Heart right ventricle (tissue), 16 donors: ENCODE results near the gene RDX. TPM values are rescaled to one million over a fixed set of nuclear protein-coding genes. Genes with fewer than 3 reads are reported as not detected.
A peak's percentile ranks its signal among the peaks of the same experiment; 100 is the strongest.

ENCODE experiments used
- ATAC-seq, 8 donors: fragments of 200-7000 bp; cut with Tn5 transposase; one replicate each; pipeline ENCODE4 v1.9.1; 2020; ENCODE audit warnings: mild to moderate bottlenecking in 8 of 8, moderate library complexity in 8 of 8, moderate number of reproducible peaks in 1 of 8
- DNase-seq, 2 donors: peaks; one replicate each; pipeline ENCODE4 v3.0.0-alpha.2; 2020
- H3K27ac ChIP-seq, 10 donors: fragments of 200-600 bp; sonication (generic) in 2 of 10; one replicate each; pipeline versions ENCODE4 v1.5.0 to v1.8.0; 2020 to 2022; ENCODE audit warnings: mild to moderate bottlenecking in 3 of 10
- H3K27me3 ChIP-seq, 7 donors: fragments of 200-600 bp; one replicate each; pipeline ENCODE4 v1.8.0; 2021 to 2022; ENCODE audit warnings: mild to moderate bottlenecking in 2 of 7
- H3K36me3 ChIP-seq, 9 donors: fragments of 200-600 bp; sonication (generic) in 1 of 9; one replicate each; pipeline versions ENCODE4 v1.5.0 to v1.8.0; 2020 to 2022; ENCODE audit warnings: mild to moderate bottlenecking in 2 of 9
- H3K4me1 ChIP-seq, 9 donors: fragments of 200-600 bp; sonication (generic) in 1 of 9; one replicate each; pipeline versions ENCODE4 v1.5.0 to v1.8.0; 2020 to 2022; ENCODE audit warnings: mild to moderate bottlenecking in 4 of 9
- H3K4me3 ChIP-seq, 10 donors: fragments of 200-600 bp; sonication (generic) in 2 of 10; one replicate each; pipeline versions ENCODE4 v1.5.0 to v1.8.0; 2020 to 2022; ENCODE audit warnings: mild to moderate bottlenecking in 7 of 10, moderate library complexity in 2 of 10
- H3K9me3 ChIP-seq, 11 donors: fragments of 200-600 bp in 10 of 11; sonication (generic) in 2 of 11; one replicate each; pipeline versions ENCODE4 v1.5.0 to v1.8.0; 2013 to 2022; ENCODE audit warnings: mild to moderate bottlenecking in 2 of 11, control low read depth in 1 of 11, moderate library complexity in 1 of 11
- CTCF ChIP-seq, 9 donors: fragments of 200-600 bp; sonication (generic) in 2 of 9; IDR thresholded peaks; one replicate each; pipeline versions ENCODE4 v1.5.0 to v1.8.0; 2021 to 2022; ENCODE audit warnings: antibody characterized with exemption in 9 of 9, mild to moderate bottlenecking in 5 of 9, moderate library complexity in 1 of 9
- WGBS, 2 donors: extraction: QIAGEN DNeasy Blood & Tissue Kit; methylation state at CpG; one replicate each; pipeline ENCODE4 v1.1.7; 2013; ENCODE audit warnings: inconsistent platforms in 1 of 2; 5-methylcytosine and 5-hydroxymethylcytosine counted together
- intact Hi-C, 10 donors: fragments of 100-400 bp; cut with DNase I; formaldehyde crosslinking; loops; one replicate each; pipeline versions ENCODE4 v1.11.1 to v1.14.2; 2022
- polyA plus RNA-seq, 2 donors: library from polyadenylated mRNA; stranded (reverse); fragments of 200-250 nt; gene quantifications; one replicate each; pipeline ENCODE4 v1.2.3, GENCODE V29; 2013
- total RNA-seq, 10 donors: library from RNA; stranded (reverse); fragmentation: NEBNext Ultra II Directional in 3 of 10; extraction: Animal tissue kit (Norgen Biotek cat#: 25700) in 3 of 10; gene quantifications; one replicate each; pipeline versions ENCODE4 v1.2.1 to v1.2.4, GENCODE V29; 2021 to 2023
- donor health status: Arrhythmogenic right ventricular cardiomyopathy.
- donor health status: ischemic (EF 13 %, LVEDD 7.1; RV severe dilation, severe dysfunction).
- donor health status: healthy with polysubstance abuse.
- donor health status: DM: no; HTN: yes; CAD: no.
- donor health status: DM: no; HTN: no; CAD: no.
- donor health status: ischemic (EF 25% LVEDD 6.9; RV normal size, moderate dysfunction).
- donor health status: ischemic (EF 25% LVEDD 5.7; RV mildly dilated, moderate dysfunction).
- donor health status: healthy.
- donor health status: DM: yes; HTN: yes; CAD: no.
- donor health status: Ischemic cardiomyopathy.
- donor health status: ischemic (EF 35%, LVEDD 5.7; RV mildly dilated, moderate dysfunction).
- donor health status: nonischemic (EF 11% LVEDD 7.7; RV severe dilation, severe dysfunction).
- donor health status: DM: yes; HTN: yes; CAD: no.
- donor health status: PGD.
- donor health status: ischemic (EF 29% LVEDD 5.4; RV normal size, mild dysfunction).
- donor health status: nonischemic (EF 23%, LVEDD 6.1; RV moderate dilation, normal function).

RDX gene
- total and polyA plus RNA-seq, 12 donors = 28.2 to 140 (median 125) TPM

GRCh38 chr11:110152199-110152598 is 144.2 kb downstream of the RDX start:
- no peak for DNase-seq
- Histone ChIP-seq H3K9me3 (no peaks in the 10 kb centered on the region), H3K4me1 (peaks cover 0 to 25% (median 19%) of the 10 kb centered on the region in 9 donors), H3K27ac (no peak overlapping the region), H3K27me3 (no peaks in the 10 kb centered on the region), H3K36me3 (peaks cover 0 to 16% (median 0%) of the 10 kb centered on the region in 9 donors), H3K4me3 (no peak overlapping the region)
- TF ChIP-seq CTCF (IDR thresholded peaks at IDR 0.05) = no peak
- WGBS, 2 donors = 74 to 79% methylated on average over 1 of the region's 1 CpG
- no peak for ATAC-seq
- intact Hi-C loops = loop anchor here in 2 of 10 donors (5.0 to 10.0 kb wide), 2 partner anchors 207 to 920 kb away; no protein-coding TSS in a partner anchor

GRCh38 chr11:110148775-110149744 is 147.4 kb downstream of the RDX start:
- Histone ChIP-seq H3K27ac (peak overlapping the region in 3 of 10 donors; percentile 15 to 66 (median 37)), H3K4me3 (no peak overlapping the region)
- intact Hi-C loops = no loop called here

GRCh38 chr11:110147962-110148709 is 148.3 kb downstream of the RDX start:
- peak overlapping the region in 3 of 10 donors; percentile 15 to 66 (median 46) for H3K27ac ChIP-seq
- ATAC-seq (peak in 5 of 8 donors; percentile 25 to 65 (median 39)), DNase-seq (no peak)
- H3K27me3 ChIP-seq = no peaks in the 10 kb centered on the region
- H3K4me1 ChIP-seq = peaks cover 0 to 26% (median 19%) of the 10 kb centered on the region in 9 donors
- H3K9me3 ChIP-seq = no peaks in the 10 kb centered on the region
- no peak overlapping the region for H3K4me3 ChIP-seq
- H3K36me3 ChIP-seq = peaks cover 0 to 4% (median 0%) of the 10 kb centered on the region in 9 donors
- WGBS, 2 donors = 43 to 58% methylated on average over 3 of the region's 3 CpGs
- intact Hi-C loops = no loop called here
- no peak for TF ChIP-seq CTCF (IDR thresholded peaks at IDR 0.05)

More at GRCh38 chr11:110148775-110149744, 147.4 kb downstream of the RDX start:
- H3K4me1 ChIP-seq = peaks cover 0 to 26% (median 19%) of the 10 kb centered on the region in 9 donors
- no peak for TF ChIP-seq CTCF (IDR thresholded peaks at IDR 0.05)
- ATAC-seq (peak in 6 of 8 donors; percentile 35 to 84 (median 74)), DNase-seq (no peak)
- H3K36me3 ChIP-seq = peaks cover 0 to 14% (median 0%) of the 10 kb centered on the region in 9 donors
- no peaks in the 10 kb centered on the region for H3K27me3 ChIP-seq
- 55 to 66% methylated on average over 9 of the region's 9 CpGs for WGBS, 2 donors
- H3K9me3 ChIP-seq = no peaks in the 10 kb centered on the region

GRCh38 chr11:110141812-110142211 is 154.6 kb downstream of the RDX start:
- TF ChIP-seq CTCF (IDR thresholded peaks at IDR 0.05) = no peak
- ATAC-seq = no peak

More at GRCh38 chr11:110141812-110142211, 154.6 kb downstream of the RDX start:
- no peaks in the 10 kb centered on the region for H3K4me1 ChIP-seq
- intact Hi-C loops = no loop called here
- no peak overlapping the region for H3K27ac ChIP-seq
- H3K36me3 ChIP-seq = peaks cover 0 to 28% (median 0%) of the 10 kb centered on the region in 9 donors
- no peak for DNase-seq
- H3K9me3 ChIP-seq = no peaks in the 10 kb centered on the region
- H3K27me3 ChIP-seq = no peaks in the 10 kb centered on the region
- H3K4me3 ChIP-seq = no peak overlapping the region
